SH-SY5Y (cell line): ENCODE data around the gene UST.

Experiments used
- GATA2 ChIP-seq: IDR thresholded peaks from 2 replicates; pipeline ENCODE4 v1.6.1; 2011; ENCODE audit warnings: mild to moderate bottlenecking, low read depth, low read length
- GATA3 ChIP-seq: IDR thresholded peaks from 2 replicates; pipeline ENCODE4 v1.6.1; 2011; ENCODE audit warnings: low read depth, mild to moderate bottlenecking, low read length, moderate library complexity

DNA sequence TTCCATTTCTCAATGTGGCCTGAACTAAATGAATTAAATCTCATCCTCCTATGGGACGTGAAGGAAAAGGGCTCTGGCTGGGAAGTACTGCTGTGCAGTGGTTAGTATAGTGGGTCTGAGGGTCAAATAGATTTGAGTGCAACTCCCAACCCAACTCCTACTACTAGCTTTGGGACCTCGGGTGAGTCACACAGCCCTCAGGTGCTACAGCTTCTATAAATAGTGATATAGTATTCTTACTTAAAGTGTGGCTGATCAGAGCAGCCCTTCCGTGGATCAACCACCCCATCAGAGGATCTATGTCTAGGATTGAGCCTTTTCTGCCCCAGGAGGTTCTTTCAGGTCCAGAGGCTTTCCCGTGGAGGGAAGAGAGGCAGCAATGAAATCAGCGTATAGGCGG is 904 bp upstream of the UST start:
- no peak for TF ChIP-seq GATA2
- no peak for TF ChIP-seq GATA3
